HepG2 (cell line): ENCODE data around the gene DCLRE1C. TPM values are rescaled to one million over a fixed set of nuclear protein-coding genes. Genes with fewer than 3 reads are reported as not detected.
A peak's percentile ranks its signal among the peaks of the same experiment; 100 is the strongest.

Experiments used
- CC2D1A ChIP-seq: sonication (generic); formaldehyde crosslinking; IDR thresholded peaks from 2 replicates; pipeline ENCODE4 v1.8.1; 2023; ENCODE audit warnings: mild to moderate bottlenecking, missing genetic modification reagents
- FOXK2 ChIP-seq: fragments of 450-650 bp; IDR thresholded peaks from 2 replicates; pipeline ENCODE4 v1.6.1; 2016
- FOXO1 ChIP-seq: sonication (generic); formaldehyde crosslinking; IDR thresholded peaks from 2 replicates; pipeline ENCODE4 v1.4.0; 2020; ENCODE audit warnings: missing genetic modification reagents
- FOXP4 ChIP-seq: sonication (generic); formaldehyde crosslinking; IDR thresholded peaks from 2 replicates; pipeline ENCODE4 v1.4.0; 2020; ENCODE audit warnings: missing genetic modification reagents
- FUBP1 ChIP-seq: sonication (generic); formaldehyde crosslinking; IDR thresholded peaks from 2 replicates; pipeline ENCODE4 v1.5.1; 2020; ENCODE audit warnings: missing genetic modification reagents, mild to moderate bottlenecking, borderline replicate concordance
- LBX2 ChIP-seq: sonication (generic); formaldehyde crosslinking; IDR thresholded peaks from 2 replicates; pipeline ENCODE4 v1.5.0; 2020; ENCODE audit warnings: missing genetic modification reagents, mild to moderate bottlenecking, borderline replicate concordance
- MAX ChIP-seq: IDR thresholded peaks from 2 replicates; pipeline ENCODE4 v1.6.1; 2012; ENCODE audit warnings: inconsistent platforms
- NCOA2 ChIP-seq: sonication (generic); formaldehyde crosslinking; IDR thresholded peaks from 2 replicates; pipeline ENCODE4 v1.8.0; 2022; ENCODE audit warnings: inconsistent platforms
- NPAS2 ChIP-seq: sonication (generic); formaldehyde crosslinking; IDR thresholded peaks from 2 replicates; pipeline ENCODE4 v1.8.0; 2022; ENCODE audit warnings: mild to moderate bottlenecking, missing genetic modification reagents, borderline replicate concordance
- SMAD1 ChIP-seq: sonication (generic); formaldehyde crosslinking; IDR thresholded peaks from 2 replicates; pipeline ENCODE4 v1.4.0; 2020; ENCODE audit warnings: missing genetic modification reagents, low read depth, mild to moderate bottlenecking, borderline replicate concordance
- YEATS4 ChIP-seq: sonication (generic); formaldehyde crosslinking; IDR thresholded peaks from 2 replicates; pipeline ENCODE4 v1.4.0; 2020; ENCODE audit warnings: missing genetic modification reagents, borderline replicate concordance
- ZFAT ChIP-seq: sonication (generic); formaldehyde crosslinking; conservative IDR thresholded peaks from 2 replicates; pipeline ENCODE4 v1.8.1; 2023; ENCODE audit warnings: missing genetic modification reagents, inconsistent platforms
- ZFX ChIP-seq: sonication (generic); formaldehyde crosslinking; IDR thresholded peaks from 2 replicates; pipeline ENCODE4 v1.4.0; 2020; ENCODE audit warnings: mild to moderate bottlenecking, low read depth, missing genetic modification reagents, moderate library complexity
- ZNF280D ChIP-seq: sonication (generic); formaldehyde crosslinking; IDR thresholded peaks from 2 replicates; pipeline ENCODE4 v1.5.1; 2020; ENCODE audit warnings: mild to moderate bottlenecking, missing genetic modification reagents
- ZNF44 ChIP-seq: sonication (generic); formaldehyde crosslinking; IDR thresholded peaks from 2 replicates; pipeline ENCODE4 v1.5.1; 2020; ENCODE audit warnings: mild to moderate bottlenecking, missing genetic modification reagents
- ZNF510 ChIP-seq: sonication (generic); formaldehyde crosslinking; IDR thresholded peaks from 2 replicates; pipeline ENCODE4 v1.4.0; 2020; ENCODE audit warnings: low read depth, mild to moderate bottlenecking, missing genetic modification reagents
- polyA plus RNA-seq, 8 experiments: library from polyadenylated mRNA; depleted of rRNA in 3 of 8; stranded (reverse) in 7 of 8; unstranded in 1 of 8; fragments of >200 nt; fragmentation: Illumina TruSeq in 4 of 8; extraction: Trizol in 4 of 8; gene quantifications; 2 replicates each; pipeline versions ENCODE4 v1.2.1 to v1.2.3, GENCODE V29; 2011 to 2016; ENCODE audit warnings: low read depth in 4 of 8, missing spikeins in 1 of 8, mixed read lengths in 1 of 8; ENCODE audit not compliant: insufficient read depth in 1 of 8
- total RNA-seq, 5 experiments: library from RNA; depleted of rRNA; stranded (reverse); fragments of >200 nt; fragmentation: Illumina TruSeq; extraction: Trizol; gene quantifications; 2 replicates each; pipeline ENCODE4 v1.2.3, GENCODE V29; 2016; ENCODE audit warnings: low read depth in 1 of 5
- TF ChIP-seq, protein P1 (sequence below): IDR thresholded peaks from 2 replicates; pipeline ENCODE4 v1.6.1; 2016; ENCODE audit warnings: control low read depth
- TF ChIP-seq, protein P2 (sequence below): sonication (generic); formaldehyde crosslinking; IDR thresholded peaks from 2 replicates; pipeline ENCODE4 v1.5.1; 2020; ENCODE audit warnings: missing genetic modification reagents, mild to moderate bottlenecking, borderline replicate concordance

The DCLRE1C gene
- total and polyA plus RNA-seq, 2 of the 13 experiments (the other 11 are each of a cell fraction or from before 2014, with no cell fraction given), result 3.0 to 10.3 TPM

- peak; percentile 70; the same call in 1 of the 2 replicates for TF ChIP-seq ZNF280D (CRISPR knock-in tag)
- TF ChIP-seq, protein P1, sequence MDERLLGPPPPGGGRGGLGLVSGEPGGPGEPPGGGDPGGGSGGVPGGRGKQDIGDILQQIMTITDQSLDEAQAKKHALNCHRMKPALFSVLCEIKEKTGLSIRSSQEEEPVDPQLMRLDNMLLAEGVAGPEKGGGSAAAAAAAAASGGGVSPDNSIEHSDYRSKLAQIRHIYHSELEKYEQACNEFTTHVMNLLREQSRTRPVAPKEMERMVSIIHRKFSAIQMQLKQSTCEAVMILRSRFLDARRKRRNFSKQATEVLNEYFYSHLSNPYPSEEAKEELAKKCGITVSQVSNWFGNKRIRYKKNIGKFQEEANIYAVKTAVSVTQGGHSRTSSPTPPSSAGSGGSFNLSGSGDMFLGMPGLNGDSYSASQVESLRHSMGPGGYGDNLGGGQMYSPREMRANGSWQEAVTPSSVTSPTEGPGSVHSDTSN (CRISPR knock-in tag), result no peak
- TF ChIP-seq NPAS2, result no peak
- peak; percentile 21; the same call in 1 of the 2 replicates for TF ChIP-seq FOXO1 (CRISPR knock-in tag)
- TF ChIP-seq FOXK2, result no peak
- peak; percentile 85; the same call in 1 of the 2 replicates for TF ChIP-seq ZFAT (CRISPR knock-in tag)
- TF ChIP-seq, protein P2, sequence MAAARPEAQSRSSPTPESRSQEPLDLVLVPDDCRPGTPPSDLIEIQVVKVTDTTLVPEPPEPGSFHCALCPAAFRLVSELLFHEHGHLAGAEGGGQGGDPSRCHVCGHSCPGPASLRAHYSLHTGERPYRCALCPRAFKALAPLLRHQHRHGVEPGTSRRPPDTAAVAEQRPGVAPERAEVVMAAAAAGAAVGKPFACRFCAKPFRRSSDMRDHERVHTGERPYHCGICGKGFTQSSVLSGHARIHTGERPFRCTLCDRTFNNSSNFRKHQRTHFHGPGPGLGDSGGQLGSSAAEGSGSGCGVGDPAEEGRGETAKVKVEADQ (CRISPR knock-in tag), result peak; percentile 75; the same call in 1 of the 2 replicates
- TF ChIP-seq CC2D1A (CRISPR knock-in tag), result peak; percentile 73; the same call in 1 of the 2 replicates
- TF ChIP-seq FUBP1 (CRISPR knock-in tag), result no peak
- peak; percentile 93 for TF ChIP-seq YEATS4 (CRISPR knock-in tag)
- TF ChIP-seq NCOA2 (CRISPR knock-in tag), result peak; percentile 47; the same call in 1 of the 2 replicates
- peak; percentile 97 for TF ChIP-seq ZFX (CRISPR knock-in tag)
- peak; percentile 44; the same call in 1 of the 2 replicates for TF ChIP-seq ZNF510 (CRISPR knock-in tag)
- peak; percentile 91 for TF ChIP-seq MAX
- peak; percentile 76 for TF ChIP-seq LBX2 (CRISPR knock-in tag)
- TF ChIP-seq ZNF44, result peak; percentile 77; the same call in 1 of the 2 replicates
- no peak for TF ChIP-seq SMAD1 (CRISPR knock-in tag)
- TF ChIP-seq FOXP4 (CRISPR knock-in tag), result 0 out of 2 replicates have a peak, but pooled peaks have one; percentile 25
These were observed 75.4 kb downstream of the DCLRE1C start, which contains the start of gene SUV39H2 (continued) for GRCh38 chr10:14878266-14879123.
